MM.1S (cell line): ENCODE measurements around the gene CHDH.
A peak's percentile ranks its signal among the peaks of the same experiment; 100 is the strongest.

ENCODE experiments used
- DNase-seq: peaks from one replicate; pipeline ENCODE4 v3.0.0-alpha.2; 2015
- H2AFZ ChIP-seq: fragments of 300-600 bp; sonication (generic); 2 replicates; pipeline ENCODE4 v1.6.0; 2016; ENCODE audit warnings: antibody characterized with exemption, low read length
- H3F3A ChIP-seq: fragments of 300-600 bp; sonication (generic); 2 replicates; pipeline ENCODE4 v1.6.1; 2016; ENCODE audit warnings: mild to moderate bottlenecking, antibody characterized with exemption, low read length, moderate library complexity, mixed read lengths; ENCODE audit not compliant: insufficient read depth
- H3K27ac ChIP-seq: fragments of 300-600 bp; sonication (generic); 2 replicates; pipeline ENCODE4 v1.5.1; 2016; ENCODE audit warnings: mild to moderate bottlenecking, low read length
- H3K27me3 ChIP-seq: fragments of 300-600 bp; sonication (generic); replicated peaks from 2 replicates; pipeline ENCODE4 v1.6.0; 2016; ENCODE audit warnings: low read length; ENCODE audit not compliant: insufficient read depth
- H3K36me3 ChIP-seq: fragments of 300-600 bp; sonication (generic); replicated peaks from 2 replicates; pipeline ENCODE4 v1.6.1; 2016; ENCODE audit warnings: mild to moderate bottlenecking, low read length, mixed read lengths; ENCODE audit not compliant: insufficient read depth
- H3K4me1 ChIP-seq: fragments of 300-600 bp; sonication (generic); 2 replicates; pipeline ENCODE4 v1.6.1; 2016; ENCODE audit warnings: low read length, mixed read lengths
- H3K4me2 ChIP-seq: fragments of 300-600 bp; sonication (generic); 2 replicates; pipeline ENCODE4 v1.6.0; 2016; ENCODE audit warnings: low read depth, low read length
- H3K4me3 ChIP-seq: fragments of 300-600 bp; sonication (generic); 2 replicates; pipeline ENCODE4 v1.5.1; 2016; ENCODE audit warnings: low read length, mixed read lengths
- H3K79me2 ChIP-seq: fragments of 300-600 bp; sonication (generic); 2 replicates; pipeline ENCODE4 v1.6.1; 2016; ENCODE audit warnings: mixed run types, low read length, mixed read lengths
- H3K9ac ChIP-seq: fragments of 300-600 bp; sonication (generic); 2 replicates; pipeline ENCODE4 v1.6.1; 2016; ENCODE audit warnings: low read length, mixed read lengths
- H3K9me2 ChIP-seq: fragments of 300-600 bp; sonication (generic); replicated peaks from 2 replicates; pipeline ENCODE4 v1.6.1; 2016; ENCODE audit warnings: mild to moderate bottlenecking, low read length, mixed read lengths; ENCODE audit not compliant: insufficient read depth
- H3K9me3 ChIP-seq: fragments of 300-600 bp; sonication (generic); replicated peaks from 2 replicates; pipeline ENCODE4 v1.6.1; 2016; ENCODE audit warnings: mild to moderate bottlenecking, low read length, mixed read lengths; ENCODE audit not compliant: insufficient read depth
- H4K20me1 ChIP-seq: fragments of 300-600 bp; sonication (generic); 2 replicates; pipeline ENCODE4 v1.6.1; 2016; ENCODE audit warnings: mild to moderate bottlenecking, low read length, moderate library complexity, mixed read lengths; ENCODE audit not compliant: insufficient read depth
- EZH2 ChIP-seq: fragments of 300-600 bp; sonication (generic); optimal IDR thresholded peaks from 2 replicates; pipeline ENCODE3; 2017; ENCODE audit warnings: low read depth, mild to moderate bottlenecking, antibody characterized with exemption, low read length, mixed read lengths
- EZH2phosphoT487 ChIP-seq: fragments of 300-600 bp; sonication (generic); IDR thresholded peaks from 2 replicates; pipeline ENCODE4 v1.6.1; 2018; ENCODE audit warnings: antibody characterized with exemption, low read length
- TF ChIP-seq, protein P1 (sequence below): fragments of 300-600 bp; sonication (generic); IDR thresholded peaks from 2 replicates; pipeline ENCODE4 v1.5.1; 2016; ENCODE audit warnings: antibody characterized with exemption, low read length, mixed read lengths

The CHDH gene

GRCh38 chr3:53890726-53891475 lies 44.7 kb upstream of the CHDH start:
- Histone ChIP-seq H3K4me2 (peak overlapping the region; percentile 82), H3K27me3 (no peaks in the 10 kb centered on the region), H3K4me1 (peaks cover 35% of the 10 kb centered on the region), H3K79me2 (peaks cover 50% of the 10 kb centered on the region), H3K9me3 (no peaks in the 10 kb centered on the region), H3K9ac (peak overlapping the region; percentile 99), H3K4me3 (peak overlapping the region; percentile 97), H3F3A (peaks cover 23% of the 10 kb centered on the region), H2AFZ (peak overlapping the region; percentile 13; the same call in 1 of the 2 replicates), H4K20me1 (no peaks in the 10 kb centered on the region), H3K9me2 (no peaks in the 10 kb centered on the region), H3K27ac (peak overlapping the region; percentile 96), H3K36me3 (peaks cover 4% of the 10 kb centered on the region)
- TF ChIP-seq EZH2phosphoT487: no peak
- TF ChIP-seq, protein P1, sequence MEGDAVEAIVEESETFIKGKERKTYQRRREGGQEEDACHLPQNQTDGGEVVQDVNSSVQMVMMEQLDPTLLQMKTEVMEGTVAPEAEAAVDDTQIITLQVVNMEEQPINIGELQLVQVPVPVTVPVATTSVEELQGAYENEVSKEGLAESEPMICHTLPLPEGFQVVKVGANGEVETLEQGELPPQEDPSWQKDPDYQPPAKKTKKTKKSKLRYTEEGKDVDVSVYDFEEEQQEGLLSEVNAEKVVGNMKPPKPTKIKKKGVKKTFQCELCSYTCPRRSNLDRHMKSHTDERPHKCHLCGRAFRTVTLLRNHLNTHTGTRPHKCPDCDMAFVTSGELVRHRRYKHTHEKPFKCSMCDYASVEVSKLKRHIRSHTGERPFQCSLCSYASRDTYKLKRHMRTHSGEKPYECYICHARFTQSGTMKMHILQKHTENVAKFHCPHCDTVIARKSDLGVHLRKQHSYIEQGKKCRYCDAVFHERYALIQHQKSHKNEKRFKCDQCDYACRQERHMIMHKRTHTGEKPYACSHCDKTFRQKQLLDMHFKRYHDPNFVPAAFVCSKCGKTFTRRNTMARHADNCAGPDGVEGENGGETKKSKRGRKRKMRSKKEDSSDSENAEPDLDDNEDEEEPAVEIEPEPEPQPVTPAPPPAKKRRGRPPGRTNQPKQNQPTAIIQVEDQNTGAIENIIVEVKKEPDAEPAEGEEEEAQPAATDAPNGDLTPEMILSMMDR: no peak
- TF ChIP-seq EZH2: no peak
- DNase-seq: peak; percentile 69

GRCh38 chr3:53888232-53888631 lies 42.0 kb upstream of the CHDH start:
- no peak overlapping the region for H3K9ac ChIP-seq
- H3F3A ChIP-seq: peaks cover 25% of the 10 kb centered on the region
- no peaks in the 10 kb centered on the region for H3K9me2 ChIP-seq
- H3K4me3 ChIP-seq: no peak overlapping the region
- H3K79me2 ChIP-seq: peaks cover 52% of the 10 kb centered on the region
- no peaks in the 10 kb centered on the region for H3K27me3 ChIP-seq
- no peaks in the 10 kb centered on the region for H3K9me3 ChIP-seq
- H3K36me3 ChIP-seq: peaks cover 5% of the 10 kb centered on the region
- no peaks in the 10 kb centered on the region for H4K20me1 ChIP-seq
- H3K4me2 ChIP-seq: peak overlapping the region; percentile 33; the same call in 1 of the 2 replicates
- H3K4me1 ChIP-seq: peaks cover 35% of the 10 kb centered on the region
- H3K27ac ChIP-seq: peak overlapping the region; percentile 73; the same call in 1 of the 2 replicates
- TF ChIP-seq, protein P1: no peak
- no peak for TF ChIP-seq EZH2
- no peak for TF ChIP-seq EZH2phosphoT487
- no peak for DNase-seq
- no peak overlapping the region for H2AFZ ChIP-seq

DNA sequence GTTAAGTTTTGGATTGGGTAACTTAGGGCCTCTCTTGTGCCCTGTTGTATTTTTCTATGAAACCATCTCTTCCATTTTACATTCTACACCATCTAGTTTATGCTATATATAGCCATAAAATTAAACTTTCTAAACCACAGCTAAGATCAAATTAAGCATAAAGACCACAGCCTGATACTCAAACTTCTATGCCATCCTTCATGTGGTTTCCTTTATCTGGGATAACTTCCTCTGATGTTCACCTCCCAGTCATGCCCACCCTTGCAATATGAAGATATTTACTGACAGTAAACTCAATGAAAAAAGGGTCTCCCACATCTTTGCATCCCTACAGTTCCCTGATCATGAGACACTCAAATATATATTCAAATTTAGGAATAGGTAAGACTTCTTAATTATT lies 41.2 kb upstream of the CHDH start:
- Histone ChIP-seq H3K9ac (peak overlapping the region; percentile 9; the same call in 1 of the 2 replicates), H3K9me2 (no peaks in the 10 kb centered on the region), H3K4me3 (no peak overlapping the region), H3K4me2 (peak overlapping the region; percentile 33; the same call in 1 of the 2 replicates), H2AFZ (no peak overlapping the region), H3K9me3 (no peaks in the 10 kb centered on the region), H4K20me1 (no peaks in the 10 kb centered on the region), H3F3A (peaks cover 29% of the 10 kb centered on the region), H3K27ac (peak overlapping the region; percentile 73; the same call in 1 of the 2 replicates), H3K36me3 (peaks cover 5% of the 10 kb centered on the region), H3K27me3 (no peaks in the 10 kb centered on the region), H3K4me1 (peaks cover 35% of the 10 kb centered on the region), H3K79me2 (peaks cover 52% of the 10 kb centered on the region)
- no peak for DNase-seq
- TF ChIP-seq, protein P1: no peak
- TF ChIP-seq EZH2: no peak
- TF ChIP-seq EZH2phosphoT487: no peak
